SK-N-SH (cell line): ENCODE results near the gene MAST2. TPM values are rescaled to one million over a fixed set of nuclear protein-coding genes. Genes with fewer than 3 reads are reported as not detected.

ENCODE experiments used
- CTCF ChIA-PET: fragments of 300-600, 350-600 bp; formaldehyde crosslinking; extraction: SDS; loops from one replicate; lab custom pipeline; 2021; lab: Yijun Ruan, JAX
- POLR2A ChIA-PET: fragments of 350-600 bp; sonication (Branson Sonifier 250); formaldehyde crosslinking; extraction: SDS; loops from one replicate; lab custom pipeline; 2020; ENCODE audit warnings: antibody characterized with exemption, inconsistent platforms; lab: Yijun Ruan, JAX
- DNase-seq: peaks from one replicate; pipeline ENCODE4 v3.0.0; 2012
- H2AFZ ChIP-seq: fragments of 200-600 bp; sonication (generic); 2 replicates; pipeline ENCODE4 v1.8.1; 2016; ENCODE audit warnings: antibody characterized with exemption, mild to moderate bottlenecking, low read depth
- H3F3A ChIP-seq: fragments of 200-600 bp; sonication (generic); replicated peaks from 2 replicates; pipeline ENCODE3; 2016; ENCODE audit warnings: antibody characterized with exemption, mild to moderate bottlenecking; ENCODE audit not compliant: insufficient read depth
- H3K27ac ChIP-seq, 2 experiments: fragments of 200-500 bp in 1 of 2; fragments of 200-600 bp in 1 of 2; sonication (Bioruptor generic) in 1 of 2; sonication (generic), shearing (Covaris generic) in 1 of 2; 2 replicates each; pipeline versions ENCODE4 v1.5.1 to v1.6.1; 2014 to 2016; ENCODE audit warnings: low read depth in 2 of 2, inconsistent platforms in 1 of 2, low read length in 1 of 2, mild to moderate bottlenecking in 1 of 2, mixed read lengths in 1 of 2
- H3K27me3 ChIP-seq: fragments of 200-600 bp; sonication (generic), shearing (Covaris generic); 2 replicates; pipeline ENCODE4 v1.6.1; 2016; ENCODE audit warnings: mixed run types; ENCODE audit not compliant: insufficient read depth
- H3K36me3 ChIP-seq, 2 experiments: fragments of 200-500 bp in 1 of 2; fragments of 200-600 bp in 1 of 2; sonication (Bioruptor generic) in 1 of 2; sonication (generic) in 1 of 2; replicated peaks in 1 of 2; 2 replicates each; pipeline versions ENCODE3 to v1.5.1; 2014 to 2016; ENCODE audit warnings: low read length in 1 of 2, mild to moderate bottlenecking in 1 of 2; ENCODE audit not compliant: insufficient read depth in 2 of 2, control insufficient read depth in 1 of 2
- H3K4me1 ChIP-seq, 2 experiments: fragments of 200-500 bp in 1 of 2; fragments of 200-600 bp in 1 of 2; sonication (Bioruptor generic) in 1 of 2; sonication (generic), shearing (Covaris generic) in 1 of 2; 2 replicates each; pipeline versions ENCODE4 v1.5.1 to v1.6.1; 2014 to 2016; ENCODE audit warnings: low read depth in 1 of 2, low read length in 1 of 2, mixed run types in 1 of 2; ENCODE audit not compliant: insufficient read depth in 2 of 2, control insufficient read depth in 1 of 2
- H3K4me2 ChIP-seq: fragments of 200-600 bp; sonication (generic), shearing (Covaris generic); 2 replicates; pipeline ENCODE4 v1.6.1; 2017; ENCODE audit warnings: mixed run types
- H3K4me3 ChIP-seq, 2 experiments: fragments of 200-500 bp in 1 of 2; fragments of 200-600 bp in 1 of 2; sonication (Bioruptor generic) in 1 of 2; sonication (generic), shearing (Covaris generic) in 1 of 2; 2 replicates each; pipeline versions ENCODE4 v1.5.1 to v1.8.1; 2014 to 2016; ENCODE audit warnings: low read depth in 2 of 2, inconsistent platforms in 1 of 2, low read length in 1 of 2, mild to moderate bottlenecking in 1 of 2, mixed read lengths in 1 of 2, moderate library complexity in 1 of 2
- H3K79me2 ChIP-seq: fragments of 200-600 bp; sonication (generic); 2 replicates; pipeline ENCODE4 v1.8.1; 2017; ENCODE audit warnings: mild to moderate bottlenecking; ENCODE audit not compliant: insufficient read depth
- H3K9ac ChIP-seq: fragments of 200-600 bp; sonication (generic); 2 replicates; pipeline ENCODE4 v1.6.1; 2017; ENCODE audit warnings: mixed run types
- H3K9me2 ChIP-seq: fragments of 200-600 bp; sonication (generic); 2 replicates; pipeline ENCODE4 v1.6.1; 2017; ENCODE audit warnings: mixed run types
- H3K9me3 ChIP-seq: fragments of 200-600 bp; sonication (generic); 2 replicates; pipeline ENCODE4 v1.6.1; 2017; ENCODE audit warnings: mixed run types, mild to moderate bottlenecking, moderate library complexity
- H4K20me1 ChIP-seq: fragments of 200-600 bp; sonication (generic); 2 replicates; pipeline ENCODE4 v1.6.1; 2017; ENCODE audit warnings: mild to moderate bottlenecking, mixed run types; ENCODE audit not compliant: insufficient read depth
- FOXJ3 ChIP-seq: sonication (generic); formaldehyde crosslinking; IDR thresholded peaks from 2 replicates; pipeline ENCODE4 v1.5.1; 2020; ENCODE audit warnings: mild to moderate bottlenecking, missing genetic modification reagents
- FOXM1 ChIP-seq: IDR thresholded peaks from 2 replicates; pipeline ENCODE4 v1.4.0; 2012; ENCODE audit warnings: low read depth, mild to moderate bottlenecking
- JUND ChIP-seq: IDR thresholded peaks from 2 replicates; pipeline ENCODE4 v1.4.0; 2012
- NFIC ChIP-seq: IDR thresholded peaks from 2 replicates; pipeline ENCODE4 v1.4.0; 2012; ENCODE audit warnings: borderline replicate concordance
- POLR2AphosphoS5 ChIP-seq: IDR thresholded peaks from 2 replicates; pipeline ENCODE4 v1.6.1; 2012; ENCODE audit warnings: low read depth, low read length
- RFX5 ChIP-seq: IDR thresholded peaks from 2 replicates; pipeline ENCODE4 v1.6.1; 2012; ENCODE audit warnings: mild to moderate bottlenecking, improper control_type of control experiment, low read length
- SIN3A ChIP-seq: IDR thresholded peaks from 2 replicates; pipeline ENCODE4 v1.6.1; 2012; ENCODE audit warnings: low read depth, mild to moderate bottlenecking, low read length, moderate library complexity, borderline replicate concordance
- TAF1 ChIP-seq: IDR thresholded peaks from 2 replicates; pipeline ENCODE4 v1.6.1; 2012; ENCODE audit warnings: low read depth, mild to moderate bottlenecking, low read length, moderate library complexity, borderline replicate concordance
- TEAD4 ChIP-seq: IDR thresholded peaks from 2 replicates; pipeline ENCODE4 v1.4.0; 2012; ENCODE audit warnings: mild to moderate bottlenecking, borderline replicate concordance; ENCODE audit not compliant: insufficient read depth
- WGBS: methylation state at CpG from one replicate; pipeline ENCODE4 v1.1.6; 2017; ENCODE audit warnings: low lambda C conversion rate; 5-methylcytosine and 5-hydroxymethylcytosine counted together
- polyA plus RNA-seq, 3 experiments: library from polyadenylated mRNA; depleted of rRNA; stranded (reverse); fragments of >200 nt; gene quantifications; 2 replicates each; pipeline ENCODE4 v1.2.3, GENCODE V29; 2012
- TF ChIP-seq, protein P1 (sequence below): fragments of 150-350 bp; IDR thresholded peaks from 2 replicates; pipeline ENCODE4 v1.6.1; 2016; ENCODE audit warnings: mild to moderate bottlenecking, low read depth, low read length
- TF ChIP-seq, protein P2 (sequence below): IDR thresholded peaks from 2 replicates; pipeline ENCODE4 v1.4.0; 2012; ENCODE audit warnings: low read depth, borderline replicate concordance
- TF ChIP-seq, protein P3 (sequence below): fragments of 200-600 bp; sonication (generic); IDR thresholded peaks from 2 replicates; pipeline ENCODE4 v1.6.1; 2017; ENCODE audit warnings: antibody characterized with exemption, mild to moderate bottlenecking, moderate library complexity
- TF ChIP-seq, protein P4 (sequence below): IDR thresholded peaks from 2 replicates; pipeline ENCODE4 v1.6.1; 2012; ENCODE audit warnings: mild to moderate bottlenecking, low read depth, low read length, moderate library complexity
- TF ChIP-seq, protein P5 (sequence below): IDR thresholded peaks from 2 replicates; pipeline ENCODE4; 2012
- TF ChIP-seq, protein P6 (sequence below): fragments of 150-350 bp; IDR thresholded peaks from 2 replicates; pipeline ENCODE4 v1.6.1; 2017; ENCODE audit warnings: antibody characterized with exemption, low read length, low read depth, borderline replicate concordance

The MAST2 gene
- polyA plus RNA-seq, 1 of the 3 experiments (the other 2 are of a cell fraction), result 53.4 TPM

DNA sequence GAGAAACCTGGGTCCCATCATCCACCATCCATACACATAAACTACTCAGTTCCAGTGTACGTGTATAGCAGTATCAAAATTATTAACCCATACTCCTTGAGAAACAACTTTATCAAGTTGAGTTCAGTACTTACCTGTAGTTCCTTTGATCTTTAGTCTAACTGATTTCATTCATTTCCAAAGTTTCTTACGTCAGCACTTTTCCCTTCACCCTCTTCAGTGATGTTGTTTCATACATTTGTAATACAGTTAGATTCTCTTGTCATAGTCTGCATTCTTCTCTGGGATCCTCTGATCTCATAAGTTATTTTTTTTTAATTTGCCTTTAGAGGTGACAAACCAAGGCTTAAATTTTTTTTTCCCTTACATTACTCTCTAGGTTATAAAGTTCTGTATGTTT is 185.8 kb downstream of the MAST2 start:
- Histone ChIP-seq H3K4me1 (no peaks in the 10 kb centered on the region), H3K79me2 (peaks cover 14% of the 10 kb centered on the region), H3K9me2 (no peaks in the 10 kb centered on the region)
- POLR2A ChIA-PET, result no interaction called here
- TF ChIP-seq, protein P1, sequence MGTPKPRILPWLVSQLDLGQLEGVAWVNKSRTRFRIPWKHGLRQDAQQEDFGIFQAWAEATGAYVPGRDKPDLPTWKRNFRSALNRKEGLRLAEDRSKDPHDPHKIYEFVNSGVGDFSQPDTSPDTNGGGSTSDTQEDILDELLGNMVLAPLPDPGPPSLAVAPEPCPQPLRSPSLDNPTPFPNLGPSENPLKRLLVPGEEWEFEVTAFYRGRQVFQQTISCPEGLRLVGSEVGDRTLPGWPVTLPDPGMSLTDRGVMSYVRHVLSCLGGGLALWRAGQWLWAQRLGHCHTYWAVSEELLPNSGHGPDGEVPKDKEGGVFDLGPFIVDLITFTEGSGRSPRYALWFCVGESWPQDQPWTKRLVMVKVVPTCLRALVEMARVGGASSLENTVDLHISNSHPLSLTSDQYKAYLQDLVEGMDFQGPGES, result no peak
- TF ChIP-seq FOXM1 (no peak), TEAD4 (no peak), NFIC (no peak), JUND (no peak)
- TF ChIP-seq, all 33 proteins: peak for 0
- CTCF ChIA-PET, result no interaction called here
- H3K36me3 ChIP-seq, result peaks cover 0 to 10% of the 10 kb centered on the region in 2 experiments
- H3K4me2 ChIP-seq, result no peak overlapping the region
- no peak for DNase-seq
- no peaks in the 10 kb centered on the region for H3K9me3 ChIP-seq
- peaks cover 5% of the 10 kb centered on the region for H3F3A ChIP-seq
- H2AFZ ChIP-seq, result no peak overlapping the region
- H3K27ac ChIP-seq, result no peak overlapping the region
- H3K4me3 ChIP-seq, result no peak overlapping the region
- WGBS, result 92% methylated on average over 2 of the region's 2 CpGs
- no peaks in the 10 kb centered on the region for H3K27me3 ChIP-seq
- no peaks in the 10 kb centered on the region for H4K20me1 ChIP-seq
- no peak overlapping the region for H3K9ac ChIP-seq

DNA sequence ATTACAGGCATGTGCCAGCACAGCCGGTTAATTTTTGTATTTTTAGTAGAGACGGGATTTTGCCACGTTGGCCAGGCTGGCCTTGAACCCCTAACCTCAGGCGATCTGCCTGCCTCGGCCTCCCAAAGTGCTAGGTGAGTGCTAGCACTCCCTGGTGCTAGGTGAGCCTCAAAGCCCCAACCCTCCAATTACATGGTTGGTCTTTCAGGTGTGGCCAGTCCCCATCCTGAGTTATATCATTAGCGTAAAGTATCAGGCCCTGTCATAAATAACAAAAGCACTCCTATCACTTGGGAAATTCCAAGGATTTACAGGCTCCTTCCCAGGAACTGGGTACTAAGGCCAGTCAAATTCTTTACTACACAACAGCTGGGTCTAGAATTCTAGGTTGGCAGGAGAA is 191.0 kb downstream of the MAST2 start:
- no peak for DNase-seq
- ChIA-PET CTCF (no interaction called here), POLR2A (no interaction called here)
- no peaks in the 10 kb centered on the region for H3K9me3 ChIP-seq
- no peaks in the 10 kb centered on the region for H3F3A ChIP-seq
- H4K20me1 ChIP-seq, result no peaks in the 10 kb centered on the region
- H3K9me2 ChIP-seq, result no peaks in the 10 kb centered on the region
- H3K36me3 ChIP-seq, result peaks cover 0 to 17% of the 10 kb centered on the region in 2 experiments
- H3K4me1 ChIP-seq, result no peaks in the 10 kb centered on the region
- no peaks in the 10 kb centered on the region for H3K27me3 ChIP-seq
- 98% methylated on average over 6 of the region's 6 CpGs for WGBS
- H3K4me2 ChIP-seq, result no peak overlapping the region
- H3K79me2 ChIP-seq, result peaks cover 17% of the 10 kb centered on the region
- H3K27ac ChIP-seq, result no peak overlapping the region
- H3K4me3 ChIP-seq, result no peak overlapping the region
- H2AFZ ChIP-seq, result no peak overlapping the region
- no peak overlapping the region for H3K9ac ChIP-seq
- TF ChIP-seq FOXJ3 (CRISPR knock-in tag), result no peak
- TF ChIP-seq, protein P2, sequence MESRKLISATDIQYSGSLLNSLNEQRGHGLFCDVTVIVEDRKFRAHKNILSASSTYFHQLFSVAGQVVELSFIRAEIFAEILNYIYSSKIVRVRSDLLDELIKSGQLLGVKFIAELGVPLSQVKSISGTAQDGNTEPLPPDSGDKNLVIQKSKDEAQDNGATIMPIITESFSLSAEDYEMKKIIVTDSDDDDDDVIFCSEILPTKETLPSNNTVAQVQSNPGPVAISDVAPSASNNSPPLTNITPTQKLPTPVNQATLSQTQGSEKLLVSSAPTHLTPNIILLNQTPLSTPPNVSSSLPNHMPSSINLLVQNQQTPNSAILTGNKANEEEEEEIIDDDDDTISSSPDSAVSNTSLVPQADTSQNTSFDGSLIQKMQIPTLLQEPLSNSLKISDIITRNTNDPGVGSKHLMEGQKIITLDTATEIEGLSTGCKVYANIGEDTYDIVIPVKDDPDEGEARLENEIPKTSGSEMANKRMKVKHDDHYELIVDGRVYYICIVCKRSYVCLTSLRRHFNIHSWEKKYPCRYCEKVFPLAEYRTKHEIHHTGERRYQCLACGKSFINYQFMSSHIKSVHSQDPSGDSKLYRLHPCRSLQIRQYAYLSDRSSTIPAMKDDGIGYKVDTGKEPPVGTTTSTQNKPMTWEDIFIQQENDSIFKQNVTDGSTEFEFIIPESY, result no peak
- TF ChIP-seq, protein P1, result no peak
- no peak for TF ChIP-seq TAF1
- no peak for TF ChIP-seq SIN3A
- no peak for TF ChIP-seq RFX5
- TF ChIP-seq, protein P3, sequence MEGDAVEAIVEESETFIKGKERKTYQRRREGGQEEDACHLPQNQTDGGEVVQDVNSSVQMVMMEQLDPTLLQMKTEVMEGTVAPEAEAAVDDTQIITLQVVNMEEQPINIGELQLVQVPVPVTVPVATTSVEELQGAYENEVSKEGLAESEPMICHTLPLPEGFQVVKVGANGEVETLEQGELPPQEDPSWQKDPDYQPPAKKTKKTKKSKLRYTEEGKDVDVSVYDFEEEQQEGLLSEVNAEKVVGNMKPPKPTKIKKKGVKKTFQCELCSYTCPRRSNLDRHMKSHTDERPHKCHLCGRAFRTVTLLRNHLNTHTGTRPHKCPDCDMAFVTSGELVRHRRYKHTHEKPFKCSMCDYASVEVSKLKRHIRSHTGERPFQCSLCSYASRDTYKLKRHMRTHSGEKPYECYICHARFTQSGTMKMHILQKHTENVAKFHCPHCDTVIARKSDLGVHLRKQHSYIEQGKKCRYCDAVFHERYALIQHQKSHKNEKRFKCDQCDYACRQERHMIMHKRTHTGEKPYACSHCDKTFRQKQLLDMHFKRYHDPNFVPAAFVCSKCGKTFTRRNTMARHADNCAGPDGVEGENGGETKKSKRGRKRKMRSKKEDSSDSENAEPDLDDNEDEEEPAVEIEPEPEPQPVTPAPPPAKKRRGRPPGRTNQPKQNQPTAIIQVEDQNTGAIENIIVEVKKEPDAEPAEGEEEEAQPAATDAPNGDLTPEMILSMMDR, result no peak
- TF ChIP-seq, protein P4, sequence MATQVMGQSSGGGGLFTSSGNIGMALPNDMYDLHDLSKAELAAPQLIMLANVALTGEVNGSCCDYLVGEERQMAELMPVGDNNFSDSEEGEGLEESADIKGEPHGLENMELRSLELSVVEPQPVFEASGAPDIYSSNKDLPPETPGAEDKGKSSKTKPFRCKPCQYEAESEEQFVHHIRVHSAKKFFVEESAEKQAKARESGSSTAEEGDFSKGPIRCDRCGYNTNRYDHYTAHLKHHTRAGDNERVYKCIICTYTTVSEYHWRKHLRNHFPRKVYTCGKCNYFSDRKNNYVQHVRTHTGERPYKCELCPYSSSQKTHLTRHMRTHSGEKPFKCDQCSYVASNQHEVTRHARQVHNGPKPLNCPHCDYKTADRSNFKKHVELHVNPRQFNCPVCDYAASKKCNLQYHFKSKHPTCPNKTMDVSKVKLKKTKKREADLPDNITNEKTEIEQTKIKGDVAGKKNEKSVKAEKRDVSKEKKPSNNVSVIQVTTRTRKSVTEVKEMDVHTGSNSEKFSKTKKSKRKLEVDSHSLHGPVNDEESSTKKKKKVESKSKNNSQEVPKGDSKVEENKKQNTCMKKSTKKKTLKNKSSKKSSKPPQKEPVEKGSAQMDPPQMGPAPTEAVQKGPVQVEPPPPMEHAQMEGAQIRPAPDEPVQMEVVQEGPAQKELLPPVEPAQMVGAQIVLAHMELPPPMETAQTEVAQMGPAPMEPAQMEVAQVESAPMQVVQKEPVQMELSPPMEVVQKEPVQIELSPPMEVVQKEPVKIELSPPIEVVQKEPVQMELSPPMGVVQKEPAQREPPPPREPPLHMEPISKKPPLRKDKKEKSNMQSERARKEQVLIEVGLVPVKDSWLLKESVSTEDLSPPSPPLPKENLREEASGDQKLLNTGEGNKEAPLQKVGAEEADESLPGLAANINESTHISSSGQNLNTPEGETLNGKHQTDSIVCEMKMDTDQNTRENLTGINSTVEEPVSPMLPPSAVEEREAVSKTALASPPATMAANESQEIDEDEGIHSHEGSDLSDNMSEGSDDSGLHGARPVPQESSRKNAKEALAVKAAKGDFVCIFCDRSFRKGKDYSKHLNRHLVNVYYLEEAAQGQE, result no peak
- TF ChIP-seq, protein P5, sequence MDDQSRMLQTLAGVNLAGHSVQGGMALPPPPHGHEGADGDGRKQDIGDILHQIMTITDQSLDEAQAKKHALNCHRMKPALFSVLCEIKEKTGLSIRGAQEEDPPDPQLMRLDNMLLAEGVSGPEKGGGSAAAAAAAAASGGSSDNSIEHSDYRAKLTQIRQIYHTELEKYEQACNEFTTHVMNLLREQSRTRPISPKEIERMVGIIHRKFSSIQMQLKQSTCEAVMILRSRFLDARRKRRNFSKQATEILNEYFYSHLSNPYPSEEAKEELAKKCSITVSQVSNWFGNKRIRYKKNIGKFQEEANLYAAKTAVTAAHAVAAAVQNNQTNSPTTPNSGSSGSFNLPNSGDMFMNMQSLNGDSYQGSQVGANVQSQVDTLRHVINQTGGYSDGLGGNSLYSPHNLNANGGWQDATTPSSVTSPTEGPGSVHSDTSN, result no peak
- TF ChIP-seq POLR2AphosphoS5, result no peak
- TF ChIP-seq, protein P6, sequence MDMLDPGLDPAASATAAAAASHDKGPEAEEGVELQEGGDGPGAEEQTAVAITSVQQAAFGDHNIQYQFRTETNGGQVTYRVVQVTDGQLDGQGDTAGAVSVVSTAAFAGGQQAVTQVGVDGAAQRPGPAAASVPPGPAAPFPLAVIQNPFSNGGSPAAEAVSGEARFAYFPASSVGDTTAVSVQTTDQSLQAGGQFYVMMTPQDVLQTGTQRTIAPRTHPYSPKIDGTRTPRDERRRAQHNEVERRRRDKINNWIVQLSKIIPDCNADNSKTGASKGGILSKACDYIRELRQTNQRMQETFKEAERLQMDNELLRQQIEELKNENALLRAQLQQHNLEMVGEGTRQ, result no peak
